ENCODE data around the gene UBE2S.

UBE2S gene

GRCh38 chr19:55362990-55363716 is 44.4 kb downstream of the UBE2S start, which contains the start of gene GARIN5B:
Gene GARIN5B (minus strand): TSS chr19:55363260. CDS start chr19:55363066, 194 bp downstream.
- H3K4me3 ChIP-seq (ENCODE audit: low read depth in 1 of 2, low read length in 1 of 2), result no peak within 1 kb of the TSS
- no peaks in the 10 kb centered on the region for H3K9me3 ChIP-seq
- no peaks in the 10 kb centered on the region for H3K4me1 ChIP-seq (ENCODE audit: control insufficient read depth in 1 of 2, insufficient read depth in 1 of 2, low read depth in 1 of 2, low read length in 1 of 2)
- TF ChIP-seq CTCF (IDR thresholded peaks at IDR 0.05), result no peak
- peaks cover 39% of the 10 kb centered on the region for H3K27me3 ChIP-seq
- no peak within 1 kb of the TSS for H3K27ac ChIP-seq
- H3K36me3 ChIP-seq, result no peaks in the 10 kb centered on the region

GRCh38 chr19:55362174-55362989 is 45.2 kb downstream of the UBE2S start:
- H3K27me3 ChIP-seq, result peaks cover 38% of the 10 kb centered on the region
- H3K4me1 ChIP-seq (ENCODE audit: control insufficient read depth in 1 of 2, insufficient read depth in 1 of 2, low read depth in 1 of 2, low read length in 1 of 2), result no peaks in the 10 kb centered on the region
- TF ChIP-seq CTCF (IDR thresholded peaks at IDR 0.05), result no peak
- no peaks in the 10 kb centered on the region for H3K36me3 ChIP-seq
- H3K27ac ChIP-seq, result no peak overlapping the region
- H3K9me3 ChIP-seq, result no peaks in the 10 kb centered on the region
- H3K4me3 ChIP-seq (ENCODE audit: low read depth in 1 of 2, low read length in 1 of 2), result no peak overlapping the region

GRCh38 chr19:55360902-55361301 is 46.7 kb downstream of the UBE2S start:
- no peak for TF ChIP-seq CTCF (IDR thresholded peaks at IDR 0.05)
- Histone ChIP-seq H3K4me1 (ENCODE audit: control insufficient read depth in 1 of 2, insufficient read depth in 1 of 2, low read depth in 1 of 2, low read length in 1 of 2) (no peaks in the 10 kb centered on the region), H3K27me3 (peaks cover 41% of the 10 kb centered on the region), H3K4me3 (ENCODE audit: low read depth in 1 of 2, low read length in 1 of 2) (no peak overlapping the region), H3K36me3 (no peaks in the 10 kb centered on the region), H3K27ac (no peak overlapping the region), H3K9me3 (no peaks in the 10 kb centered on the region)

- Histone ChIP-seq H3K4me3 (ENCODE audit: low read depth in 1 of 2, low read length in 1 of 2) (no peak overlapping the region), H3K4me1 (ENCODE audit: control insufficient read depth in 1 of 2, insufficient read depth in 1 of 2, low read depth in 1 of 2, low read length in 1 of 2) (peaks cover 0 to 5% of the 10 kb centered on the region in 2 experiments), H3K36me3 (no peaks in the 10 kb centered on the region), H3K27ac (no peak overlapping the region), H3K9me3 (no peaks in the 10 kb centered on the region), H3K27me3 (peaks cover 47% of the 10 kb centered on the region)
- TF ChIP-seq CTCF (IDR thresholded peaks at IDR 0.05), result no peak
Observed at GRCh38 chr19:55358943-55359908, 48.4 kb downstream of the UBE2S start.

- Histone ChIP-seq H3K27ac (no peak overlapping the region), H3K4me3 (ENCODE audit: low read depth in 1 of 2, low read length in 1 of 2) (no peak overlapping the region), H3K4me1 (ENCODE audit: control insufficient read depth in 1 of 2, insufficient read depth in 1 of 2, low read depth in 1 of 2, low read length in 1 of 2) (peaks cover 3 to 12% of the 10 kb centered on the region in 2 experiments), H3K36me3 (no peaks in the 10 kb centered on the region), H3K27me3 (peaks cover 51% of the 10 kb centered on the region), H3K9me3 (no peaks in the 10 kb centered on the region)
- TF ChIP-seq CTCF (IDR thresholded peaks at IDR 0.05), result no peak
Observed at GRCh38 chr19:55358493-55358892, 49.1 kb downstream of the UBE2S start.

All from neutrophil (primary cell).